Omental fat pad (tissue), 4 donors: Measurements from ENCODE around the gene ITFG2. TPM values are rescaled to one million over a fixed set of nuclear protein-coding genes. Genes with fewer than 3 reads are reported as not detected.

Source experiments
- ATAC-seq: fragments of 150-250 bp; one replicate; pipeline ENCODE4 v1.9.1; 2016; ENCODE audit warnings: mild to moderate bottlenecking, moderate library complexity; ENCODE audit not compliant: low FRiP score
- DNase-seq: peaks from one replicate; pipeline ENCODE4 v3.0.0-alpha.2; 2019; ENCODE audit warnings: low spot score
- CTCF ChIP-seq, 3 donors: fragments of 450-650 bp; IDR thresholded peaks; one replicate each; pipeline ENCODE4 v1.5.1; 2016 to 2017; ENCODE audit warnings: antibody characterized with exemption in 3 of 3, mild to moderate bottlenecking in 3 of 3, moderate library complexity in 2 of 3
- total RNA-seq, 4 donors: library from RNA; depleted of rRNA; stranded (reverse); fragments of >200 nt; gene quantifications; one replicate each; pipeline ENCODE4 v1.1.0, GENCODE V29; 2016

Gene ITFG2
- total RNA-seq, 4 donors from 2014 or later, result 23.4 to 40.5 (median 29.0) TPM

- ATAC-seq, result no peak
- no peak for DNase-seq
- no peak for TF ChIP-seq CTCF (IDR thresholded peaks at IDR 0.05)
Observed at GRCh38 chr12:2772370-2772769, 40.1 kb upstream of the ITFG2 start.

DNA sequence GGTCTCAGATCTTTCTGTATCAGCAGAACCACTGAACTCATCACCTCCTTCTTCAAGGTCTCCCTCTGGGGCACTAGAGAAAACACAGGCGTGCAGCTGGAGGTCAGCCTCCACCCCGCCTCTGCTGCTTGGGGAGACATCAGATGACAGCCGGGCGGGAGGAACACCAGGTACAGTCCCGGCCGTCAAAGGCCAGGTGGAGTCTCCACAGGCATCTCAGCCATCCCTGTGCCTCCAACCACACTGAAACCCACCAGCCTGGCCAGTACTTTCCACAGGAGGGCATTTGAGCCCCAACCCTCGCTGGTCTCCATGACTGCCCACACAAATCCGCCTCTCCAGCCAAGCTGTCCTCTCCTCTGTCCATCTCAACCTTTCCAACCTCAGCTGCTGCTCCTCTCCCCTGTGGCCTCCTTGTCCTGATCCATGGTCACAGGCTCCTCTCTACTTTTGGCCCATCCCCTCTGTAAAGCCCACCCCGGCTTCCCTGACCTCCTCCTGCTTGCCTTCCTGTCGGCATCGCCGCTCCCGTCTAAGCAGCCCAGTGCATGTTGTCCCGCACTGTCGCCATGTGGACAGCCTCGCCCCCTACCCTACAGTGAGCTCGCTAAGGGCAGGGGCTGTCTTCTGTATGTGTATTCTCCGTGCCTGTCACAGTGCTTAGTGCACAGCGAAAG, 39.1 kb upstream of the ITFG2 start:
- no peak for DNase-seq
- ATAC-seq, result no peak
- TF ChIP-seq CTCF (IDR thresholded peaks at IDR 0.05), result no peak

- ATAC-seq (no peak), DNase-seq (no peak)
- TF ChIP-seq CTCF (IDR thresholded peaks at IDR 0.05), result no peak
Observed at GRCh38 chr12:2775431-2775830, 37.0 kb upstream of the ITFG2 start.

- no peak for DNase-seq
- TF ChIP-seq CTCF (IDR thresholded peaks at IDR 0.05), result no peak
- ATAC-seq, result no peak
Observed at GRCh38 chr12:2776129-2776806, 36.2 kb upstream of the ITFG2 start.

DNA sequence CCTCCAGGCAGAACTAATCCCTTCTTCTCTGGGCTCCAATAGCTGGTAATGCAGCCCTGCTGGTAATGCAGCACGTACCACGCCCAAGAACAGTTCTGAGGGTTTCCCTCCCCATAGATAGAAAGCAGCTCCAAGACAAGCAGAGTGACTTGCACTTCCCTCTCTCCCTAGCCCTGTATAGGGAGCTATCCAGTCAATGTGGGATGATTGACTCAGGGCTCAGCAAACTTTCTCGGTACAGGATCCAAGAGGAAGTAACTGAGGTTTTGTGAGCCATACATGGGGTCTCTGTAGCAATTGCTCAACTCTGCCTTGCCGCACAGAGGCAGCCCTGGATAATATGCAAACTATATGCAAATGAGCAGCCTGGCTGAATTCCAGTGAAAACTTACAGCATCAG, 33.2 kb upstream of the ITFG2 start:
- DNase-seq, result no peak
- ATAC-seq, result no peak
- TF ChIP-seq CTCF (IDR thresholded peaks at IDR 0.05), result no peak

- DNase-seq (no peak), ATAC-seq (peak; percentile 91)
- TF ChIP-seq CTCF (IDR thresholded peaks at IDR 0.05), result peak in 1 of 3 donors; percentile 36
Observed at GRCh38 chr12:2783936-2784600, 28.4 kb upstream of the ITFG2 start.
